Activated T-helper 1 cell treated with Interleukin-2 at 50 U/mL for 16 hours (primary cell): ENCODE data around the gene MYO1H.

ENCODE experiments used
- DNase-seq: peaks from one replicate; pipeline ENCODE4 v3.0.0-alpha.2; 2020; ENCODE audit warnings: low read depth

Gene MYO1H

GRCh38 chr12:109448272-109448671 lies 100.6 kb downstream of the MYO1H start:
- no peak for DNase-seq

- no peak for DNase-seq
Observed at GRCh38 chr12:109448707-109449390, 101.1 kb downstream of the MYO1H start.

- DNase-seq = no peak
Observed at GRCh38 chr12:109449845-109450532, 102.3 kb downstream of the MYO1H start.

DNA sequence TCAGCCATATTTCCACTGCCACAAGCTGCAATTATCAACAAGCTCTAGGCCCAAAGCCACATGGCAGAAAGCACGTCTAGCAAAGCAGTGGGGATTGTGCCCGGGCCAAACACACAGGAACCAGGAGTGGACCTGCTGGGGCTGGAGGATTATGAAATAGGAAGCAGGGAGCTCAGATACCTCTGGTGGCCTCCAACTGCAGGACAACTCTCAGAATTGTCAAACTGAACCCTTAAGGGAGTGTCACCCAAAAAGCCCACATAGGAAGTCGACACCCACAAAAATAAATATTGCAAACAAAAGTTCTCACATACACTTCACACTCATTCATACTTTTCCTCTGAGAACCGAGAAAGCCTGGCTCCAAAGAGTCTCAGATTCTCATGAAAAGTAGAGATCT lies 103.3 kb downstream of the MYO1H start:
- DNase-seq = no peak

GRCh38 chr12:109451400-109451799 lies 103.7 kb downstream of the MYO1H start:
- no peak for DNase-seq

- no peak for DNase-seq
Observed at GRCh38 chr12:109452489-109452888, 104.8 kb downstream of the MYO1H start.

DNA sequence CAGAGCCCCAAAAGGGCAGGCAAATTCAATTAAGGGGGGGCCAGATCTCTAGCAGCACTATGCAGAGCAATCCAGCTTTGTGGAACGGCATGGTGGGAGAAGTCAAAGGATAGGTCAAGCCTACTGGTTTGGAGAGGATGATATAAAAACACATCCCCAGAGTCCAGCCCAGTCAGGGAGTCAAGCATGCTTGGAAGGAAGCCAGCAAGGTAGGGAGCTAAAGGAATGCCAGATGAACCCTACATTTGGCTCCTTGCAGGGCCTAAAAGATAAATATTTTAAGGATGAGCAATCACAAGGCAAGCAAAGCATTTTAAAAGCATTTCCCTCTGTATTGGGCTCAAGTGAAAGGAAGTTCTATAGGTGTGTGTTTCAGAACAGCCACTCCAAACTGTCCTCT lies 108.0 kb downstream of the MYO1H start:
- DNase-seq = no peak

DNA sequence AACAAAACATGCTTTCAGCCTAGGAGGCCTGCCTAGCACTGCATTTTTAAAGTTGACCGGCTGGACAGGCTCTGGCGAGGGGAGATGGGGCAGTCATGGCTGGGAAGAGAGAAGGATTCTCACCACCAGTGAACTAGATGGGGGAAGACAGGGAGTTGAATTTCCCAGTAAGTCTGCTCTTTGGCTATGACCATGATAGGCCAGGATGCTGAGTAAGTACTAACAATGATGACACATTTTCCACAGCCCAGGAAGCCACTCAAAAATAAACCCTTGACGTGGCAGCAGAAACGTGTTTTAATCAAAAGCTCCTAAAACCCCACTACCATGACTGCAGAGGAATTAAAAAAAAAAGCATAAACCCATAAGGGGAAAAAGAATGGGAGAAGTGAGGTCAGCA lies 110.4 kb downstream of the MYO1H start:
- DNase-seq = no peak

DNA sequence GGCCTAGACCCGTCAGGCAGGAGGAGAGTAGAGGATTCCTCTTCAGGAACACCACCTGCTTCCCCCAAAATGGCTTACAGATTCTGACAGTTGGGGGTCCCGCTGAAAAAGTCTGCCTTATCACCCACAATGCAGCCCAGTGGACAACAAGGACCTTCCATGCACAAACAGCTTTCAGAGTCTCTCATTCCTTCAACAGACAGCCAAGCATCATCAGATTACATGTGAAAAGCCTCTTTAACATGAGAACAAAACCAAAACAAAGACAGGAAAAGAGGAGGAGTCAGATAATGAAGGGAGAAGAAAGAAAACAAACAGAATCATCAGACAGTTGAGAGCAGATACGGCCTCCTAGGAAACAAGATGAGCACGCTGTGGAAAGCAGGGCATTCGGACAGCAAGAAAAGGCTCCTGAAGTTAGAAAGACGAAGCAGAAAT lies 111.1 kb downstream of the MYO1H start:
- no peak for DNase-seq

GRCh38 chr12:109459247-109459646 lies 111.5 kb downstream of the MYO1H start:
- no peak for DNase-seq

DNA sequence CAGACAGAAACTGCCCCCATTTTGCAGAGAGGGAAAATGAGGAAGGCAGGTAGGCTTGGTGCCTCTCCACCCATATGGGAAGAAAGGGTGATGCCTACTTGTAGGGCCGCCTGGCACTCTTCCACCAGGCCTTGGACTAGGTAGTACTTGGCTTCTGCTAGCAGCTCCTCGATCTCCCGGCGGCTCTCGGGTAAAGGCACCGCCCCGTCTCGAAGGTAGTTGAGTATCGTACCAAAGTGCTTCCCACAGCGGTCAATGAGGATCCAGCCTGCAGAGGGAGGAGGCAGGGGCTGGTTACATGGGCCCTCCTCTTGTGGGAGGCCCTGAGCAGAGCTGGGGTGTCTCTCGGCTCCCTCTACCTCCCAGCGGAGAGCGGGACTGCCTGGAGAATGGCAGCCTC lies 112.8 kb downstream of the MYO1H start:
- DNase-seq = no peak

DNA sequence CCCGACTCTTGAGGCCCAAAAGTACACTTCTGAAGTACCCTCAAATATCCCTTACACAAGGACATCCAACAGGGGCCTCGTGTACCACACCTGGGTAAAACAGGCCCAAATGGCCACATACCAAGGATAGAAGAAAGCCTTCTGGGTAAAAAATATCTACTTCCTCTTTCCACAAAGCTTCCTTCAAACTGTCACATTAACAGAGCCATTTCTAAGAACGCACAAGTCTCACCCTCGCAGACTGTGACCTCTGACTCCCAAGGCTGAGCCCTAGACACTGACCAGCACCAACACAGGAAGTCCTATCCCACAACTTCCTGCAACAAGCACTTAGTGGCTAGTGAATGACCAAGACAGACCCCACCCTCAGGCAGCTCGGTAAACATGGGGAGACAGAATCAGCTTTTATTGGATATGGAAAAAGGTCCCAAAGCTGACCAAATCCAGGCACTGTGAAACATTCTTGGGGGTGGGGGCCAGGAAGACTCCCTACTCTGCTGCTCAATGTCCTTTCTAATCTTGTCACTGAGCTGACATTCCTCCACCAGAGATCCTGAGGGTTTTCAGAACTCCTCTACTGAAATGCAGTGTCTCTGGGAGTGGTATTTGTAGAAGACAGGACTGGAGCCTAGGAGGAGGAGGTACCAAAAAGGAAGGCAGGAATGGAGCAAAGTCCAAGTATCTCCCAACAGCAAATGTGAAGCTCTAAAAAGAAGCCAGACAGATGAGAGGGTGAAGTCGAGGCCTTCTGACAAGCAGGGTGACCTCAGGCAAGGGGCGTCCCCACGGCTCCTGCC lies 113.5 kb downstream of the MYO1H start:
- no peak for DNase-seq

DNA sequence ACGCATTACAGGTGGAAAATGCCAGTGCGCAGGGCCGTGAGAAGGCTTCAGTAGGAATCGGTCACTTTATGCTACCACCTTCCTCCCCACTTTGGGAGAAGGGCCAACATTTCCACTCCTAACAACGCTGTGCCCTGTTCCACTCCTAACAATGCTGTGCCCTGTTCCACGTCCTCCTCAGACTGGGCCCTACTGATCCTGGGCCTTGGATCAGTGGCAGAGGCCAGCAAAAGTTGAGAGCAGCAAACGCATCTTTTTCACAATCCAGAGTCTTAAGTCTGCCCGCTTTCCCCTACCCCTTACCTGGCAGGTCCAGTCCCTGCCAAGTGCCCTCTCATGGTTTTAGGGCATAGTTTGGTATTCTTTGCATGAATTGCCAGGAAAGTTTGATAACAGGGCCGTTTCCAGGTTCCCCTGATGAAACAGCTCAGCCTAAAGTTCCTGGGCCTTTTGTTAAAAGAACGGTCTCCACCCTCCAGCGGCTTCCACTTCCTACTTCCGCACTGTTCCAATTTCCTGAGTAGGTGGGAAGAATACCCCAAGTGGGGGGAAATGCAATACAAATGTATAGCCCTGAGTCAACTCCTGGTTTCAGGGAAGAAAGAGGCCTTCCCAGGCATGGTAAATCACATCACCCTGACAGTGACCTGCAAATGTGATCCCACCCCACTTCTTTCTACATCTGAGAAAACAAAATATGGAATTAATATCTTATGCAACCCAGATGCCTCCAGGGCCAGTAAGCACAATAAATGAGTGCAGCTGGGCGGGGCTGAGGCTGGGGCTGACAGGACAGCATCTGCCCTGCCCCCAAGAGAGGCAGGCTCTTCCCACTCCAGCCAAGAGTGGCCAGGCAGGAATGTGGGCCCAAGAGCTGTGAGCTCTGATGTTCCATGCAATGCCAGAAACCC lies 114.4 kb downstream of the MYO1H start:
- DNase-seq = no peak

DNA sequence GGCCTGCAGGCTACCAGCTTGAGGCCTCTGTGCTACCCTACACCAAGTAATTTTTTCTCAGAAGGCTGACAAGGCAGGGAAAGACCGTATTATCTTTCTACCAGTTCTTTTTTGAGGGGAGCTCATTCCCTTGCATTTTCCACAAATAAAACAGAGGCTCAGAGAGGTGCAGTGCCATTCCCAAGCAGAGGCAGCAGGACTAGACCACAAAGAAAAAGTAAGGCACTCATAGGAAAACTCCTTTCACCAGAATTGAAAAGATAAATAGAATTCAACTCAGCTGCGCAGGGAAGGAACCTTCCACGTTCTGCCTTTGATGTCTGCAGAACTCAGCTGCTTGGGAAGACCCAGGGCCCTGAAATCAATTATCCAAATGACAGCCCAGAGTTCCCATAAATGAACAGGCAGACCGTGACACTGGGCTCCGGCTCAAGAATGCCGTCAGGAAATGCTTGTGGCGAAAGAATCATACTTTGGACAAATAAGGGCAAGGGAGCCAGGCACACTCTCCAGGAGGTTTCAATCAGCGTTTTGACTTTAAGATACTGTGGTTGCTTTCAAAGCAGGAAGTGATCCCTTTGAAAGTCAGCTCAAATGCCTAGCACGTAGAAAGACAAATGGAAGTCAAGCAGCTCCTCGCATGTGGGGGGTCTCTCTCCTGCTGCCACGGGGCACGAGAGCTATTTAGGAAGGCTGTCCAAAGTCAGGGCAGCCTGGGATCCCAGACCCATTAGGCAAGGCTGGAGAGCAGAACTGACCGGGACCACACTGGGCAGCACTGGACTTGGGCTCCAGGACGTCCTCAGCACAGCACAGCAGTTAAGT lies 115.4 kb downstream of the MYO1H start:
- DNase-seq = no peak

- DNase-seq = no peak
Observed at GRCh38 chr12:109463756-109464155, 116.1 kb downstream of the MYO1H start.

DNA sequence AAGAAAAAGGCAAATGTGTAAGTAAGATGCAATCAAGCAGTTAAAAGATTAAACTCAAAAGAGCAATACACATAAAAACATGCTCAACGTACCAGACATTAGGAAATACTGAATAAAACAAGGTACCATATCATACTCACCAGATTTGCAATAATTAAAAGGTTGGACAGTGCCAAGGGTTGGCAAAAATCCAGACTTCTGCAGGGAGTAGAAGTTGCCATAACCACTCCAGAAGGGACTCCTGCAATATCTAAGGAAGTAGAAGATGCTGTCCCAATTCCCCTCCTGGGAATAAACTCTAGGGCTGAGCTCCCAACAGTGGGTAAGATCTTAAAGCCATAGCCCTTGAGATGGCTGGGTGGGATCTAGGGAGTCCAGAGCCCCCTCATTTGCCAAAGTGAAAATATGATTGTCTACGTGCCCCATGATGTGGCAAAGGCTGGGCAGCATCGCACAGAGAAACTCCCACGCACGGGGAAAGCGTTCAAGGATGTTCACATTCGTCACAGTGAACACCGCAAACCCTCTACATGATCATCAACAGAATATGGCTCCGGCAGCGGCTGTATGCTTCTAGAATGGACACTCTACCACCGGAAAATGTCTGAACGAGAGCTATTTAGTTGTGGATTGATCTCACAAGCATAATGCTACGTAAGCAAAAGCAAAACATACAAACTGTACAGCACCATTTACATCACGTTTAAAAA lies 117.1 kb downstream of the MYO1H start:
- DNase-seq = no peak

GRCh38 chr12:109466305-109466704 lies 118.6 kb downstream of the MYO1H start:
- no peak for DNase-seq

DNA sequence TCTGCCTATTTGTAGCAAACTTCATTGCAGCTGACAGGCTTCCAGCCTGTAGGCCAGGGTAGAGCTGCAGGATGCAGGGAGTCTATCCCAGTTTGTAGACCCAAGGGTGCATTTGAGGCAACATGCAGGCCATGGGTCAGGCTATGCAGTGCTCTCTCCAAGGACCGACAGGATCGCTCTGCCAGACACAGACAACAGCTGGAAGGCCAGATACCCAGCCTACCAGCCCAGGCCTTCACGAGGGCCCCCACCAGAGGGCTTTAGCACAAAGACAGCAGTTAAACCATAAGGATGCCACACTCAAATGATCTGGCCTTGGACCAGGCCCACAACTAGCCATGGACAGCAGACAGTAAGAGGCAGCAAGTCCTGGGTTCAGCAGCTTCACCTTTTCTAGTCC lies 119.1 kb downstream of the MYO1H start:
- DNase-seq = no peak

GRCh38 chr12:109467978-109468676 lies 120.4 kb downstream of the MYO1H start:
- DNase-seq = no peak

DNA sequence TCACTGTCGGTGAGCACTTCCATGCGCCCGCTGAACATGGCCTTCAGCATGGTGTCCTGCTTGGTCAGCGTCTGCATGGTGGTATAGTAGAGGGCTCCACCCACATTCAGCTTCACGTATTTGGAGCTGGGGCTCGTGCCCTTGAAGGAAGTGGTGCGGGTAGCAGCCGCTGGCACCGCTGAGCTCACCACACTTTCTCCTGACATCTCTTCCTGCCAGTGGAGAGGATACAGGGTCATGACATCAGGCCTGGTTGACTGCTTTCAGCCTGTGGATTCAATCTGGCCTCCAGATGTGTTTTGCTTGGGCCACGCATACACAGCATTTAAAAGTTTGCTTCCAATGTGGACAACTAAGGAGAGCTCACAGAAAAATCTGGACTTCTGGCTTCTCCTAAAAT lies 121.8 kb downstream of the MYO1H start:
- DNase-seq = no peak
